HuH-7.5 (cell line): ENCODE data around the gene KANSL1.

ENCODE experiments used
- DNase-seq: peaks from one replicate; pipeline ENCODE4 v3.0.0; 2011; ENCODE audit warnings: low spot score

KANSL1 gene

GRCh38 chr17:46140645-46141197, 52.5 kb downstream of the KANSL1 start:
- DNase-seq, result no peak

GRCh38 chr17:46139432-46140210, 53.6 kb downstream of the KANSL1 start:
- DNase-seq, result no peak

GRCh38 chr17:46138473-46138872, 54.8 kb downstream of the KANSL1 start:
- DNase-seq, result no peak

GRCh38 chr17:46136820-46137219, 56.4 kb downstream of the KANSL1 start:
- DNase-seq, result no peak

- DNase-seq, result no peak
These were observed 57.2 kb downstream of the KANSL1 start for GRCh38 chr17:46135879-46136563.

- no peak for DNase-seq
These were observed 58.0 kb downstream of the KANSL1 start for GRCh38 chr17:46135126-46135812.

- no peak for DNase-seq
These were observed 63.9 kb downstream of the KANSL1 start for GRCh38 chr17:46129302-46129701.

- DNase-seq, result no peak
These were observed 64.8 kb downstream of the KANSL1 start for GRCh38 chr17:46128453-46128852.

- no peak for DNase-seq
These were observed 65.7 kb downstream of the KANSL1 start for GRCh38 chr17:46127524-46127923.

- no peak for DNase-seq
These were observed 66.4 kb downstream of the KANSL1 start for GRCh38 chr17:46126840-46127239.

GRCh38 chr17:46125831-46126230, 67.4 kb downstream of the KANSL1 start:
- no peak for DNase-seq

- DNase-seq, result no peak
These were observed 68.3 kb downstream of the KANSL1 start for GRCh38 chr17:46124695-46125592.

- DNase-seq, result no peak
These were observed 69.6 kb downstream of the KANSL1 start for GRCh38 chr17:46123607-46124006.

GRCh38 chr17:46122486-46122871, 70.8 kb downstream of the KANSL1 start:
- DNase-seq, result no peak

GRCh38 chr17:46121841-46122485, 71.3 kb downstream of the KANSL1 start:
- DNase-seq, result no peak

GRCh38 chr17:46121165-46121764, 72.0 kb downstream of the KANSL1 start:
- DNase-seq, result no peak

GRCh38 chr17:46120537-46120936, 72.7 kb downstream of the KANSL1 start:
- no peak for DNase-seq

- DNase-seq, result no peak
These were observed 73.2 kb downstream of the KANSL1 start for GRCh38 chr17:46120078-46120477.

GRCh38 chr17:46118964-46119363, 74.3 kb downstream of the KANSL1 start:
- DNase-seq, result no peak

- no peak for DNase-seq
These were observed 75.2 kb downstream of the KANSL1 start for GRCh38 chr17:46117850-46118696.
